Measurements from ENCODE around the gene GRID2.

- TF ChIP-seq, protein P1, sequence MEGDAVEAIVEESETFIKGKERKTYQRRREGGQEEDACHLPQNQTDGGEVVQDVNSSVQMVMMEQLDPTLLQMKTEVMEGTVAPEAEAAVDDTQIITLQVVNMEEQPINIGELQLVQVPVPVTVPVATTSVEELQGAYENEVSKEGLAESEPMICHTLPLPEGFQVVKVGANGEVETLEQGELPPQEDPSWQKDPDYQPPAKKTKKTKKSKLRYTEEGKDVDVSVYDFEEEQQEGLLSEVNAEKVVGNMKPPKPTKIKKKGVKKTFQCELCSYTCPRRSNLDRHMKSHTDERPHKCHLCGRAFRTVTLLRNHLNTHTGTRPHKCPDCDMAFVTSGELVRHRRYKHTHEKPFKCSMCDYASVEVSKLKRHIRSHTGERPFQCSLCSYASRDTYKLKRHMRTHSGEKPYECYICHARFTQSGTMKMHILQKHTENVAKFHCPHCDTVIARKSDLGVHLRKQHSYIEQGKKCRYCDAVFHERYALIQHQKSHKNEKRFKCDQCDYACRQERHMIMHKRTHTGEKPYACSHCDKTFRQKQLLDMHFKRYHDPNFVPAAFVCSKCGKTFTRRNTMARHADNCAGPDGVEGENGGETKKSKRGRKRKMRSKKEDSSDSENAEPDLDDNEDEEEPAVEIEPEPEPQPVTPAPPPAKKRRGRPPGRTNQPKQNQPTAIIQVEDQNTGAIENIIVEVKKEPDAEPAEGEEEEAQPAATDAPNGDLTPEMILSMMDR (IDR thresholded peaks at IDR 0.05), result no peak
- no peak for TF ChIP-seq POLR2A (IDR thresholded peaks at IDR 0.05)
These were observed 173.5 kb downstream of the GRID2 start for GRCh38 chr4:92477298-92477697.

All from breast epithelium (tissue), 3 donors.